Measurements from ENCODE around the gene CIAO2B.

GRCh38 chr16:66923866-66924265, 10.3 kb downstream of the CIAO2B start:
- TF ChIP-seq, protein P1, sequence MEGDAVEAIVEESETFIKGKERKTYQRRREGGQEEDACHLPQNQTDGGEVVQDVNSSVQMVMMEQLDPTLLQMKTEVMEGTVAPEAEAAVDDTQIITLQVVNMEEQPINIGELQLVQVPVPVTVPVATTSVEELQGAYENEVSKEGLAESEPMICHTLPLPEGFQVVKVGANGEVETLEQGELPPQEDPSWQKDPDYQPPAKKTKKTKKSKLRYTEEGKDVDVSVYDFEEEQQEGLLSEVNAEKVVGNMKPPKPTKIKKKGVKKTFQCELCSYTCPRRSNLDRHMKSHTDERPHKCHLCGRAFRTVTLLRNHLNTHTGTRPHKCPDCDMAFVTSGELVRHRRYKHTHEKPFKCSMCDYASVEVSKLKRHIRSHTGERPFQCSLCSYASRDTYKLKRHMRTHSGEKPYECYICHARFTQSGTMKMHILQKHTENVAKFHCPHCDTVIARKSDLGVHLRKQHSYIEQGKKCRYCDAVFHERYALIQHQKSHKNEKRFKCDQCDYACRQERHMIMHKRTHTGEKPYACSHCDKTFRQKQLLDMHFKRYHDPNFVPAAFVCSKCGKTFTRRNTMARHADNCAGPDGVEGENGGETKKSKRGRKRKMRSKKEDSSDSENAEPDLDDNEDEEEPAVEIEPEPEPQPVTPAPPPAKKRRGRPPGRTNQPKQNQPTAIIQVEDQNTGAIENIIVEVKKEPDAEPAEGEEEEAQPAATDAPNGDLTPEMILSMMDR (IDR thresholded peaks at IDR 0.05; ENCODE audit: insufficient read depth, low read length), result no peak
- no peak for TF ChIP-seq POLR2AphosphoS5 (IDR thresholded peaks at IDR 0.05; ENCODE audit: low read depth)
- TF ChIP-seq REST (IDR thresholded peaks at IDR 0.05; ENCODE audit: insufficient replicate concordance, low read depth), result no peak
- no peak for TF ChIP-seq GABPA (IDR thresholded peaks at IDR 0.05; ENCODE audit: low read depth)
- TF ChIP-seq SPI1 (IDR thresholded peaks at IDR 0.05; ENCODE audit: borderline replicate concordance, low read depth), result no peak
